Natural killer cell (primary cell): ENCODE measurements around the gene IGF2. TPM values are rescaled to one million over a fixed set of nuclear protein-coding genes. Genes with fewer than 3 reads are reported as not detected.

Experiments used
- ATAC-seq, 3 donors: fragments of 150-1000 bp in 2 of 3; fragments of 200-7000 bp in 1 of 3; cut with Tn5 transposase; 1 replicate in 1 of 3; 2 replicates in 2 of 3; pipeline ENCODE4 v1.10.0; 2021; ENCODE audit warnings: mild to moderate bottlenecking in 2 of 3, moderate library complexity in 2 of 3
- DNase-seq, 2 donors: peaks; one replicate each; pipeline versions ENCODE4 v3.0.0 to v3.0.0-alpha.2; 2013 to 2021; ENCODE audit warnings: mixed read lengths in 1 of 2
- H3K27ac ChIP-seq: one replicate; pipeline ENCODE4 v1.5.1; 2013; ENCODE audit warnings: mild to moderate bottlenecking, low read length
- H3K27me3 ChIP-seq: one replicate; pipeline ENCODE4 v1.6.1; 2013; ENCODE audit warnings: low read length; ENCODE audit not compliant: control insufficient read depth, insufficient read depth
- H3K36me3 ChIP-seq: one replicate; pipeline ENCODE4 v1.6.1; 2013; ENCODE audit warnings: low read length; ENCODE audit not compliant: control insufficient read depth, insufficient read depth
- H3K4me1 ChIP-seq: one replicate; pipeline ENCODE4 v1.6.1; 2013; ENCODE audit warnings: low read length; ENCODE audit not compliant: control insufficient read depth, insufficient read depth
- H3K4me3 ChIP-seq: one replicate; pipeline ENCODE4 v1.5.1; 2013; ENCODE audit warnings: low read length
- H3K9me3 ChIP-seq: one replicate; pipeline ENCODE4 v1.6.1; 2013; ENCODE audit warnings: low read length; ENCODE audit not compliant: control insufficient read depth, insufficient read depth
- H3K27ac Mint-ChIP-seq, 2 donors: one replicate each; pipeline ENCODE4 v1.8.0; 2022; ENCODE audit warnings: mild to moderate bottlenecking in 2 of 2, mixed read lengths in 2 of 2, moderate library complexity in 1 of 2
- H3K27me3 Mint-ChIP-seq, 2 donors: one replicate each; pipeline ENCODE4 v1.8.0; 2022; ENCODE audit warnings: low read depth in 2 of 2, mixed read lengths in 2 of 2
- H3K36me3 Mint-ChIP-seq: one replicate; pipeline ENCODE4 v1.8.0; 2022; ENCODE audit warnings: mixed read lengths
- H3K4me1 Mint-ChIP-seq, 2 donors: one replicate each; pipeline ENCODE4 v1.8.0; 2022; ENCODE audit warnings: mixed read lengths in 2 of 2
- H3K4me3 Mint-ChIP-seq: one replicate; pipeline ENCODE4 v1.8.0; 2022; ENCODE audit warnings: mild to moderate bottlenecking, moderate library complexity, mixed read lengths
- H3K9me3 Mint-ChIP-seq, 2 donors: one replicate each; pipeline ENCODE4 v1.8.0; 2022; ENCODE audit warnings: mixed read lengths in 2 of 2
- WGBS: methylation state at CpG from one replicate; pipeline ENCODE4 v1.1.7; 2013; ENCODE audit warnings: missing lambda C conversion rate; ENCODE audit not compliant: insufficient coverage; 5-methylcytosine and 5-hydroxymethylcytosine counted together
- intact Hi-C: fragments of 100-400 bp; cut with micrococcal nuclease; formaldehyde crosslinking; loops from one replicate; pipeline ENCODE4 v1.14.2; 2022
- total RNA-seq, 4 donors: library from RNA; stranded (reverse); fragments of 120-200 nt in 1 of 4; gene quantifications; one replicate each; pipeline versions ENCODE4 v1.2.3 to v1.2.4, GENCODE V29; 2013 to 2022
- TF ChIP-seq, protein P1 (sequence below): fragments of 200-600 bp; IDR thresholded peaks from one replicate; pipeline ENCODE4 v1.8.0; 2022; ENCODE audit warnings: antibody characterized with exemption

IGF2 gene
- total RNA-seq, 3 donors from 2014 or later (not counting 1 experiment from before 2014, with no cell fraction given), result not detected

DNA sequence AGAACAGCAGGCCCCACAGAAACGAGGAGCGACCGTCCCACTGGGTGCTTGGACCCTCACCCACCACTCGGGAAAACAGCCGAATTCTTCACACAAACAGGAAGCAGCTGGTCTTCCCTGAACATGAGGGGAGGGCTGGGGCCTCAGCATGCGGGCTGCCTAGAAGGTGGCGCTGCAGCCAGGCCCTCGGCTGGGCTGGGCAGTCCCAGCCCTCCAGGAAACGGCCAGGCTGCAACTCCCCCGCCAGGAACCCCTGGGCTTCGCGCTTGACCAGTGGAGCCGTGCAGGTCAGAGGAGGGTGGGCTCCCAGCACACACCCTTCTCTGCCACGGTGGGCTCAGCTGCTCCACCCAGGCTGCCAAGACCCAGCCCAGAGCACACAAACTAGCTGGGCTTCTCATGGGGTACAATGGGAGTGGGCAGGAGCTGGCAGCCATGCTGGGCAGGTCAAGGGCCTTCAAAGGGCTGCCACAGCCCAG, 29.6 kb downstream of the IGF2 start:
- H3K4me3 Mint-ChIP-seq, result no peak overlapping the region
- no peak for ATAC-seq
- TF ChIP-seq, protein P1, sequence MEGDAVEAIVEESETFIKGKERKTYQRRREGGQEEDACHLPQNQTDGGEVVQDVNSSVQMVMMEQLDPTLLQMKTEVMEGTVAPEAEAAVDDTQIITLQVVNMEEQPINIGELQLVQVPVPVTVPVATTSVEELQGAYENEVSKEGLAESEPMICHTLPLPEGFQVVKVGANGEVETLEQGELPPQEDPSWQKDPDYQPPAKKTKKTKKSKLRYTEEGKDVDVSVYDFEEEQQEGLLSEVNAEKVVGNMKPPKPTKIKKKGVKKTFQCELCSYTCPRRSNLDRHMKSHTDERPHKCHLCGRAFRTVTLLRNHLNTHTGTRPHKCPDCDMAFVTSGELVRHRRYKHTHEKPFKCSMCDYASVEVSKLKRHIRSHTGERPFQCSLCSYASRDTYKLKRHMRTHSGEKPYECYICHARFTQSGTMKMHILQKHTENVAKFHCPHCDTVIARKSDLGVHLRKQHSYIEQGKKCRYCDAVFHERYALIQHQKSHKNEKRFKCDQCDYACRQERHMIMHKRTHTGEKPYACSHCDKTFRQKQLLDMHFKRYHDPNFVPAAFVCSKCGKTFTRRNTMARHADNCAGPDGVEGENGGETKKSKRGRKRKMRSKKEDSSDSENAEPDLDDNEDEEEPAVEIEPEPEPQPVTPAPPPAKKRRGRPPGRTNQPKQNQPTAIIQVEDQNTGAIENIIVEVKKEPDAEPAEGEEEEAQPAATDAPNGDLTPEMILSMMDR, result no peak
- no peaks in the 10 kb centered on the region for H3K4me1 Mint-ChIP-seq
- intact Hi-C loops, result no loop called here
- no peaks in the 10 kb centered on the region for H3K4me1 ChIP-seq
- H3K9me3 ChIP-seq, result no peaks in the 10 kb centered on the region
- DNase-seq, result no peak
- no peak overlapping the region for H3K4me3 ChIP-seq
- no peaks in the 10 kb centered on the region for H3K9me3 Mint-ChIP-seq
- H3K27me3 Mint-ChIP-seq, result peaks cover 5 to 9% of the 10 kb centered on the region in 2 donors
- no peak overlapping the region for H3K27ac Mint-ChIP-seq
- no peaks in the 10 kb centered on the region for H3K36me3 ChIP-seq
- no peak overlapping the region for H3K27ac ChIP-seq
- WGBS, result 4% methylated on average over 14 of the region's 14 CpGs
- H3K36me3 Mint-ChIP-seq, result no peaks in the 10 kb centered on the region
- no peaks in the 10 kb centered on the region for H3K27me3 ChIP-seq

DNA sequence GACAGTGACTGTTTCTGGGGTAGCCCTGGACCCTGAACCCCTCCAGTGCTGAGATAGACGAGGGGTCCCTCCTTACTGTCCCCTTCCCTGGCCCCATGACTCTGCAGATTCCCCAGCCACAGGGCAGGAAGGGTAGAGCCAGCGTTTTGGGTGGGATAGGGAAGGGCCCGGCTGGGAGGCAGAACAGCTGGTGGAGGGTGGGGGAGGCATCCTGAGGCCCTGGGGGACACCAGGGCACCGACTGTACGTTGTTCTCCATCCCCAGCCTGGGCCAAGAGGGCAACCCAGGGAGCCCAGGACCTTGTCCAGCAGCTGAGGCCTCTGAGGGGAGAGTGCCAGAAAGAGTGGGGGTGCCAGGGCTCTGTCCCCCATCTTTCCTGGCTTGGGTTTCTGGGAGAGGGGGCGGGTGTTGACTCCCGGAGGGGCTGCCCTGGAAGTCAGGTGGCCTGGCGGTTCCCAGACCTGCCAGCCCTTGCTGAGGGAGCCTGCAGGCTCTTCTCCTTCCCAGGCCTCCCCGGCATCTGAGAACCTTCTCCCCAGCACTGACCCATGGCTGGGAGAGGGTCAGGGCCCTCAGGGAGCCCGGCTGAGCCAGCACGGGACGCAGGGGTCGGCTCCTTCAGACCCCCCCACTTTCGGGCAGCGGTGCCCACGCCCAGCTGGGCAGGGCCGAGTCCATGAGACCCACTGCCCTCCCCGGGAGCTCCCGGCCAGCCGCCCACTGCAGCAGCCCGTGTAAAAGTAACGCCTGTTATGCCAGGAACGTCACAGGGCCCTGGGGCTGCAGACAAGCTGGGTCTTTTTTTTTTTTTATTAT, 30.3 kb downstream of the IGF2 start:
- ATAC-seq, result no peak
- 56% methylated on average over 23 of the region's 23 CpGs for WGBS
- no peak overlapping the region for H3K27ac ChIP-seq
- no peaks in the 10 kb centered on the region for H3K27me3 ChIP-seq
- peaks cover 9% of the 10 kb centered on the region in 2 donors for H3K27me3 Mint-ChIP-seq
- H3K36me3 ChIP-seq, result no peaks in the 10 kb centered on the region
- no peak overlapping the region for H3K4me3 ChIP-seq
- TF ChIP-seq, protein P1, result no peak
- no peak overlapping the region for H3K4me3 Mint-ChIP-seq
- no peaks in the 10 kb centered on the region for H3K4me1 ChIP-seq
- H3K27ac Mint-ChIP-seq, result no peak overlapping the region
- no peaks in the 10 kb centered on the region for H3K9me3 Mint-ChIP-seq
- H3K36me3 Mint-ChIP-seq, result no peaks in the 10 kb centered on the region
- no peaks in the 10 kb centered on the region for H3K4me1 Mint-ChIP-seq
- H3K9me3 ChIP-seq, result no peaks in the 10 kb centered on the region
- intact Hi-C loops, result no loop called here
- DNase-seq, result no peak

DNA sequence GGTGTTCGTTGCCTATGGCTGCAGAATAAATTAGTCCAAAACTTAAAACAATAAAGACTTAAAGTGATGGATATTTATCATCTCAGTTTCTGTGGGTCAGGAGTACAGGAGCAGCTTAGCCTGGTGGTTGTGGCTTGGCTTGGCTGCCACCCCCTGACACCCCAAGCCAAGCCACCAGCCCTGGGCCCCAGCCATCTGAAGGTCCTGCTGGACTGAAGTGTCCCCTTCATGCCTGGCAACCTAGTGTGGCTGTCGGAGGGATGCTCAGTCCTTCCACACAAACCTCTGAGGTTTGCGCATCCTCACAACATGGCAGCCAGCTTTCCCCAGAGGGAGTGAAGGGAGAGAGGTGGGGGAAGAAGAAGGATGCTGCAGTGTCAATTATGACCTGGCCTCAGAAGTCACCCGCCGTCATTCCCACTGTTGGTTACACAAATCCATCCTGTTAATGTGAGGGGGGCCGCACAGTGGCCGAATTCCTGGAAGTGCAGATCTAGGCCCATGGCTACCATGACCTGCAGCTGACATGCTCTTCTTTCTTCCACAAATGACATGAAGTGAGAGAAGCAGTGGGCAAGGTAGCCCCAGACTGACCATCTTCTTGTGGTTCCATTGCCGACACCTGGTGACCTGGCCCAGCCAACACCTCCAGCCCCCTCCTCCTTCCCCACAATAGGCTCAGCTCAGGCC, 31.1 kb downstream of the IGF2 start:
- no peaks in the 10 kb centered on the region for H3K27me3 ChIP-seq
- Mint-ChIP-seq H3K9me3 (no peaks in the 10 kb centered on the region), H3K4me1 (no peaks in the 10 kb centered on the region), H3K27me3 (peaks cover 9% of the 10 kb centered on the region in 2 donors), H3K4me3 (no peak overlapping the region), H3K36me3 (no peaks in the 10 kb centered on the region), H3K27ac (no peak overlapping the region)
- no peak for DNase-seq
- intact Hi-C loops, result no loop called here
- H3K4me1 ChIP-seq, result no peaks in the 10 kb centered on the region
- H3K4me3 ChIP-seq, result no peak overlapping the region
- TF ChIP-seq, protein P1, result no peak
- no peaks in the 10 kb centered on the region for H3K9me3 ChIP-seq
- 93% methylated on average over 7 of the region's 8 CpGs for WGBS
- ATAC-seq, result no peak
- H3K27ac ChIP-seq, result no peak overlapping the region
- no peaks in the 10 kb centered on the region for H3K36me3 ChIP-seq
